Measurements from ENCODE around the gene RSU1. TPM values are rescaled to one million over a fixed set of nuclear protein-coding genes. Genes with fewer than 3 reads are reported as not detected.

The RSU1 gene
- total RNA-seq, 4 donors from 2014 or later, result 40.5 to 95.4 (median 65.2) TPM

DNA sequence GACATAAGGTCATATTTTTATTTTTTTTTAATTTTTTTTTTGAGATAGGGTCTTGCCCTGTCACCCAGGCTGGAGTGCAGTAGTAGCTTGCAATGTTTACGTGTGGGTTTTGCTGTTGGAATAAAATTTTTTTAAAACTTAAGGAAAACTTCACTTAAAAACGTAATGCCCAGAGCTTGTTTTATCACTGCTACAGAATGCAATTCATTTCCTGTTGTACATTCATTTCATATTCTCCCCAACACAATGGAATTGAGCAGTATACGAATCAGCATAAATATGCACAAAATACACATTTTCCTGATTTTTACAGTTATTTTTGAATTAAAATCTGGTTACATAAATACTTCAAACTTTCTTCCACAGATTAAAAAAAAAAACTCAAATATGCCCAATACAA is 40.3 kb downstream of the RSU1 start:
- H3K36me3 ChIP-seq, result no peaks in the 10 kb centered on the region
- intact Hi-C loops (cut with DNase I; ENCODE audit: low total_unique reads), result no loop called here
- no peaks in the 10 kb centered on the region for H3K4me1 ChIP-seq
- no peaks in the 10 kb centered on the region for H3K9me3 ChIP-seq
- peak overlapping the region; percentile 68 to 75 for H3K27ac ChIP-seq
- H3K4me3 ChIP-seq, result no peak overlapping the region
- no peak for DNase-seq
- no peaks in the 10 kb centered on the region for H3K27me3 ChIP-seq
- no peak for TF ChIP-seq POLR2A (IDR thresholded peaks at IDR 0.05)
- TF ChIP-seq, protein P1, sequence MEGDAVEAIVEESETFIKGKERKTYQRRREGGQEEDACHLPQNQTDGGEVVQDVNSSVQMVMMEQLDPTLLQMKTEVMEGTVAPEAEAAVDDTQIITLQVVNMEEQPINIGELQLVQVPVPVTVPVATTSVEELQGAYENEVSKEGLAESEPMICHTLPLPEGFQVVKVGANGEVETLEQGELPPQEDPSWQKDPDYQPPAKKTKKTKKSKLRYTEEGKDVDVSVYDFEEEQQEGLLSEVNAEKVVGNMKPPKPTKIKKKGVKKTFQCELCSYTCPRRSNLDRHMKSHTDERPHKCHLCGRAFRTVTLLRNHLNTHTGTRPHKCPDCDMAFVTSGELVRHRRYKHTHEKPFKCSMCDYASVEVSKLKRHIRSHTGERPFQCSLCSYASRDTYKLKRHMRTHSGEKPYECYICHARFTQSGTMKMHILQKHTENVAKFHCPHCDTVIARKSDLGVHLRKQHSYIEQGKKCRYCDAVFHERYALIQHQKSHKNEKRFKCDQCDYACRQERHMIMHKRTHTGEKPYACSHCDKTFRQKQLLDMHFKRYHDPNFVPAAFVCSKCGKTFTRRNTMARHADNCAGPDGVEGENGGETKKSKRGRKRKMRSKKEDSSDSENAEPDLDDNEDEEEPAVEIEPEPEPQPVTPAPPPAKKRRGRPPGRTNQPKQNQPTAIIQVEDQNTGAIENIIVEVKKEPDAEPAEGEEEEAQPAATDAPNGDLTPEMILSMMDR (IDR thresholded peaks at IDR 0.05), result no peak

DNA sequence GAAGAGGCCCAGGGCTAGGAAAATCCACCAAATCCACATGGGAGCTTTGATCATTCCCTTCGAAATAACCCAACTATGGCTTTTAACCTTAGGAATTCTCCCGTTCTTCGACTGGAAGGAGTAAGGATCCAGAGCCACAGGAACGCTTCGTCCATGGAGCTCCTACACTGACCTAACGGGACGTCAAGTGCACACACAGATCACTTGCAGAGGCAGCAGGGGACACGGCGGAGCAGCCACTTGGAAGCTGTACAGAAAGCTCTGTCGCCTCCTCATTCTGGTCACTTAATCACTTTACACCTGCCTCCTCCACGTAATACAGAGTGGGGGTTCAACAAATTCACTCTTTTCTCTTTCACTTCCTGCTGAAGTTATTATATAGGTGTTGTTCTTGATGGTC is 43.9 kb downstream of the RSU1 start:
- no peaks in the 10 kb centered on the region for H3K36me3 ChIP-seq
- DNase-seq, result no peak
- no peaks in the 10 kb centered on the region for H3K27me3 ChIP-seq
- no peaks in the 10 kb centered on the region for H3K4me1 ChIP-seq
- TF ChIP-seq, protein P1 (IDR thresholded peaks at IDR 0.05), result no peak
- TF ChIP-seq POLR2A (IDR thresholded peaks at IDR 0.05), result no peak
- H3K27ac ChIP-seq, result no peak overlapping the region
- H3K9me3 ChIP-seq, result no peaks in the 10 kb centered on the region
- intact Hi-C loops (cut with DNase I; ENCODE audit: low total_unique reads), result no loop called here
- H3K4me3 ChIP-seq, result no peak overlapping the region

DNA sequence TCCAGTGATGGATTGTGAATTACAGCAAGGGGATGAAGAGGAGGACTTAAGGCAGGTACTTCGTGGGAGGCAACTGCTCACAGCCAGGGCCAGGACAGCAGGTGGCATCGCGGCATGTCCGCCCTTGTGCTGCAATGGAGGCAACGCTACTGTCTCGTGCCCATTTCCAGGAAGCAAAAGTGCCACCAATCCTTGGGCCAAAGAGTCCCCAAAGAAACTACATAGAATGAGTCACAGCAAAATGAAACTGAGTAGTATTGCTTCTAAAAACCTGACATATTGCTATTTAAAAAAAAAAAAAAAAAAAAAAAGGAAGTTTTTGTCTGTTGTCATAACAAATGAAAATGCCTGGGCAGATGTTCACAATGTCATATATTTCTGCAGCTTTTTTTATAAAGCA is 46.6 kb downstream of the RSU1 start:
- no peak for TF ChIP-seq POLR2A (IDR thresholded peaks at IDR 0.05)
- TF ChIP-seq, protein P1 (IDR thresholded peaks at IDR 0.05), result no peak
- H3K9me3 ChIP-seq, result no peaks in the 10 kb centered on the region
- no peak overlapping the region for H3K4me3 ChIP-seq
- no peak overlapping the region for H3K27ac ChIP-seq
- H3K4me1 ChIP-seq, result no peaks in the 10 kb centered on the region
- no peaks in the 10 kb centered on the region for H3K27me3 ChIP-seq
- intact Hi-C loops (cut with DNase I; ENCODE audit: low total_unique reads), result no loop called here
- no peaks in the 10 kb centered on the region for H3K36me3 ChIP-seq
- no peak for DNase-seq

DNA sequence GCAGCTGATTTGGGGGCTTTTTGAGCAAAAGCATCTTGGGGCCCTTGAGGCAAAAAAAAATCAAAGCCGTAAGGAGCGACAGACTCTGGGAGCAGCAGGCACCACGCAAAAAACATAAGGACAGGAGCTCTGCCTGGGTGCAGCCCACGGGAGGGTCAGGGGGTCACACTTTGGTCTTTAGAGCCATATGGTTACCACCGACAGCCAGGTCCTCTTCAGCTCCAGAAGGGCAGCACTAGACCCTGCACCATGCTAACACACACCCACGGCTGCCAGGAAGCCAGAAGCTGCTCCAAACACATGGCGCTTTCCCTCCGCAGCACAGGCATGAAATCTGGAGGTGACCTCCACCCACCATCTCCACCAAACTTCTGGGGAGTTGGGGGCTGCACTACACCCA is 47.1 kb downstream of the RSU1 start:
- H3K27me3 ChIP-seq, result no peaks in the 10 kb centered on the region
- TF ChIP-seq POLR2A (IDR thresholded peaks at IDR 0.05), result no peak
- TF ChIP-seq, protein P1 (IDR thresholded peaks at IDR 0.05), result no peak
- intact Hi-C loops (cut with DNase I; ENCODE audit: low total_unique reads), result no loop called here
- no peaks in the 10 kb centered on the region for H3K4me1 ChIP-seq
- no peak for DNase-seq
- H3K4me3 ChIP-seq, result no peak overlapping the region
- no peaks in the 10 kb centered on the region for H3K9me3 ChIP-seq
- H3K36me3 ChIP-seq, result no peaks in the 10 kb centered on the region
- no peak overlapping the region for H3K27ac ChIP-seq

DNA sequence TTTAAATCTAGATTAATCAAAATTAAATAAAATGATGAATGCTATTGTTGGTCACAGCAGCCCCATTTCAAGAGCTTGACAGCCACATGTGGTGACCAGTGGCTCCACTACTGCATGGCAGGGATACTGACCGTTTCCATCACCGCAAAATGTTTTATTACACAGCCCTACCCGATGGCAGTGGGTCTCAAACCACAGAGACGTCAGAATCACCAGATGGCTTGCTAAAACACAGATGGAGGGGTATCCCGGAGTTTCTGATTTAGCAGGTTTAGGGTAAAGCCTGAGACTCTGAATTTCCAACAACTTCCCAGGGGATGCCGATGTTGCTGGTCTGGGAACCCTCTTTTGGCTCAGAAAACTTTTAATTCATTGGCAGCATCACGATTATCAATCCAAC is 47.9 kb downstream of the RSU1 start:
- Histone ChIP-seq H3K9me3 (no peaks in the 10 kb centered on the region), H3K36me3 (no peaks in the 10 kb centered on the region), H3K4me3 (no peak overlapping the region), H3K27me3 (no peaks in the 10 kb centered on the region), H3K27ac (no peak overlapping the region), H3K4me1 (no peaks in the 10 kb centered on the region)
- DNase-seq, result no peak
- TF ChIP-seq, protein P1 (IDR thresholded peaks at IDR 0.05), result no peak
- TF ChIP-seq POLR2A (IDR thresholded peaks at IDR 0.05), result no peak
- intact Hi-C loops (cut with DNase I; ENCODE audit: low total_unique reads), result no loop called here

Measured in uterus (tissue), 4 donors.